HG03354 (cell line): ENCODE results near the gene TK2.
A peak's percentile ranks its signal among the peaks of the same experiment; 100 is the strongest.

Experiments
- ATAC-seq: cut with Tn5 transposase; IDR thresholded peaks from one replicate; pipeline ENCODE4 v1.9.1; 2021; ENCODE audit warnings: mild to moderate bottlenecking; ENCODE audit not compliant: unreplicated experiment, poor library complexity, severe bottlenecking

The TK2 gene

GRCh38 chr16:66489385-66489784, 60.5 kb downstream of the TK2 start:
- ATAC-seq: no peak

- no peak for ATAC-seq
These were observed 61.4 kb downstream of the TK2 start for GRCh38 chr16:66488505-66488904.

GRCh38 chr16:66487580-66488275, 62.2 kb downstream of the TK2 start:
- ATAC-seq: no peak

GRCh38 chr16:66486773-66487579, 62.9 kb downstream of the TK2 start:
- no peak for ATAC-seq

GRCh38 chr16:66486199-66486772, 63.6 kb downstream of the TK2 start:
- ATAC-seq: no peak

GRCh38 chr16:66485376-66485775, 64.5 kb downstream of the TK2 start:
- ATAC-seq: no peak

- ATAC-seq: no peak
These were observed 65.3 kb downstream of the TK2 start for GRCh38 chr16:66484453-66485213.

GRCh38 chr16:66483689-66484452, 66.1 kb downstream of the TK2 start:
- peak; percentile 86 for ATAC-seq

GRCh38 chr16:66481943-66482390, 68.0 kb downstream of the TK2 start:
- ATAC-seq: no peak

GRCh38 chr16:66481081-66481942, 68.6 kb downstream of the TK2 start:
- no peak for ATAC-seq

- ATAC-seq: no peak
These were observed 69.4 kb downstream of the TK2 start for GRCh38 chr16:66480265-66481080.

GRCh38 chr16:66479661-66480264, 70.2 kb downstream of the TK2 start:
- no peak for ATAC-seq

- peak; percentile 73 for ATAC-seq
These were observed 71.0 kb downstream of the TK2 start for GRCh38 chr16:66478733-66479511.

GRCh38 chr16:66477028-66477515, 72.8 kb downstream of the TK2 start:
- ATAC-seq: no peak

GRCh38 chr16:66476328-66477027, 73.4 kb downstream of the TK2 start:
- no peak for ATAC-seq

GRCh38 chr16:66475232-66475631, 74.7 kb downstream of the TK2 start:
- ATAC-seq: no peak
